Colonic mucosa (tissue), 4 donors: ENCODE results near the gene OTUD3. TPM values are rescaled to one million over a fixed set of nuclear protein-coding genes. Genes with fewer than 3 reads are reported as not detected.
A peak's percentile ranks its signal among the peaks of the same experiment; 100 is the strongest.

Source experiments
- DNase-seq: peaks from one replicate; pipeline ENCODE4 v3.0.0-alpha.2; 2020
- H3K27ac ChIP-seq: fragments of 200-600 bp; one replicate; pipeline ENCODE4 v1.8.0; 2021
- H3K27me3 ChIP-seq: fragments of 200-600 bp; one replicate; pipeline ENCODE4 v1.8.0; 2021
- H3K36me3 ChIP-seq: fragments of 200-600 bp; one replicate; pipeline ENCODE4 v1.8.0; 2021
- H3K4me1 ChIP-seq: fragments of 200-600 bp; one replicate; pipeline ENCODE4 v1.8.0; 2021; ENCODE audit warnings: mild to moderate bottlenecking
- H3K4me3 ChIP-seq: fragments of 200-600 bp; one replicate; pipeline ENCODE4 v1.8.0; 2021
- H3K9ac ChIP-seq, 2 donors: one replicate each; pipeline ENCODE4 v1.7.0; 2013; ENCODE audit warnings: control low read depth in 2 of 2, low read depth in 2 of 2, low read length in 2 of 2
- H3K9me3 ChIP-seq: fragments of 200-600 bp; one replicate; pipeline ENCODE4 v1.8.0; 2021
- CTCF ChIP-seq: fragments of 200-600 bp; IDR thresholded peaks from one replicate; pipeline ENCODE4 v1.8.0; 2022; ENCODE audit warnings: antibody characterized with exemption, mild to moderate bottlenecking
- intact Hi-C: fragments of 100-400 bp; cut with DNase I; formaldehyde crosslinking; loops from one replicate; pipeline ENCODE4 v1.14.1; 2022
- total RNA-seq, 2 donors: library from RNA; stranded (reverse); fragmentation: NEBNext Ultra II Directional in 1 of 2; extraction: Animal tissue kit (Norgen Biotek cat#: 25700) in 1 of 2; gene quantifications; one replicate each; pipeline ENCODE4 v1.2.1, GENCODE V29; 2021
- donor health status: healthy.
- donor health status: DM: no; HTN: no; CAD: no.
- donor health status: DM: no; HTN: no; CAD: no.

Gene OTUD3
- total RNA-seq = 10 to 100 TPM in 1 of 2 donors, 1 to 10 TPM in 1; 9.6 to 15.6 TPM

- intact Hi-C loops = loop anchor here (5.0 kb wide), 2 partner anchors 120 to 165 kb away; no protein-coding TSS in a partner anchor
- H3K4me1 ChIP-seq = no peaks in the 10 kb centered on the region
- peak; percentile 89 for TF ChIP-seq CTCF
- H3K4me3 ChIP-seq = peak within 1 kb of the TSS; percentile 80
- peak within 1 kb of the TSS; percentile 86 to 89 for H3K9ac ChIP-seq
- peak within 1 kb of the TSS; percentile 86 for H3K27ac ChIP-seq
- no peaks in the 10 kb centered on the region for H3K36me3 ChIP-seq
- no peaks in the 10 kb centered on the region for H3K9me3 ChIP-seq
- no peaks in the 10 kb centered on the region for H3K27me3 ChIP-seq
- DNase-seq = peak; percentile 98
Measured at GRCh38 chr1:19882111-19883071, at the start of gene OTUD3. TSS of gene OTUD3 (plus strand) at chr1:19882395. CDS start at chr1:19882514, 119 bp downstream.

DNA sequence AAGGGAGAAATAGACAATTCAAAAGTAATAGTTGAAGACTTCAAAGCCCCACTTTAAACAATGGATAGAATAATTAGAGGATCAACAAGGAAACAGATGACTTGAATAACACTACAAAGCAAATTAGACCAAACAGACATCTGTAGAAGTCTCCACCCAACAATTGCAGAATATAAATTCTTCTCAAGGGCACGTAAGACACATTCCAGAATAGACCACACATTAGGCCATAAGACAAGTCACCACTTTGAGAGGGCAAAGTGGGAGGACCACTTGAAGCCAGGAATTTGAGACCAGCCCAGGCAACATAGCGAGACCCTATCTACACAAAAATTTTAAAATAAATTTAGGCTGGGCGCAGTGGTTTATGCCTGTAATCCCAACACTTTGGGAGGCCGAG lies 46.6 kb upstream of the OTUD3 start:
- DNase-seq = no peak
- intact Hi-C loops = no loop called here
- H3K4me3 ChIP-seq = no peak overlapping the region
- no peaks in the 10 kb centered on the region for H3K4me1 ChIP-seq
- TF ChIP-seq CTCF = no peak
- no peak overlapping the region for H3K27ac ChIP-seq
- no peak overlapping the region for H3K9ac ChIP-seq
- H3K36me3 ChIP-seq = no peaks in the 10 kb centered on the region
- H3K9me3 ChIP-seq = no peaks in the 10 kb centered on the region
- no peaks in the 10 kb centered on the region for H3K27me3 ChIP-seq

GRCh38 chr1:19837866-19838265 lies 44.3 kb upstream of the OTUD3 start:
- Histone ChIP-seq H3K36me3 (no peaks in the 10 kb centered on the region), H3K4me3 (no peak overlapping the region), H3K9ac (no peak overlapping the region), H3K9me3 (no peaks in the 10 kb centered on the region), H3K4me1 (no peaks in the 10 kb centered on the region), H3K27me3 (no peaks in the 10 kb centered on the region), H3K27ac (no peak overlapping the region)
- DNase-seq = no peak
- TF ChIP-seq CTCF = no peak
- intact Hi-C loops = no loop called here

GRCh38 chr1:19840228-19840627 lies 42.0 kb upstream of the OTUD3 start:
- no peak overlapping the region for H3K27ac ChIP-seq
- H3K27me3 ChIP-seq = no peaks in the 10 kb centered on the region
- no peaks in the 10 kb centered on the region for H3K9me3 ChIP-seq
- H3K4me1 ChIP-seq = no peaks in the 10 kb centered on the region
- TF ChIP-seq CTCF = no peak
- no peak overlapping the region for H3K9ac ChIP-seq
- no peak overlapping the region for H3K4me3 ChIP-seq
- no peak for DNase-seq
- intact Hi-C loops = no loop called here
- H3K36me3 ChIP-seq = no peaks in the 10 kb centered on the region

- Histone ChIP-seq H3K27ac (no peak overlapping the region), H3K4me1 (no peaks in the 10 kb centered on the region), H3K4me3 (no peak overlapping the region), H3K9ac (no peak overlapping the region), H3K27me3 (no peaks in the 10 kb centered on the region), H3K36me3 (no peaks in the 10 kb centered on the region), H3K9me3 (no peaks in the 10 kb centered on the region)
- no peak for DNase-seq
- intact Hi-C loops = no loop called here
- no peak for TF ChIP-seq CTCF
Measured at GRCh38 chr1:19844731-19845495, 37.3 kb upstream of the OTUD3 start.
